Trophoblast cell (in vitro differentiated cells and primary cell): Measurements from ENCODE around the gene TBC1D22A.

Source experiments
- DNase-seq, 2 donors: peaks; one replicate each; pipeline ENCODE4 v3.0.0-alpha.2; 2016
- H2AFZ ChIP-seq: 2 replicates; pipeline ENCODE4 v1.6.1; 2013; ENCODE audit warnings: low read length, moderate library complexity, mild to moderate bottlenecking; ENCODE audit not compliant: insufficient read depth, poor library complexity
- H2AK5ac ChIP-seq: 2 replicates; pipeline ENCODE4 v1.6.1; 2013; ENCODE audit warnings: mild to moderate bottlenecking, low read length
- H2BK120ac ChIP-seq: 2 replicates; pipeline ENCODE4 v1.6.1; 2013; ENCODE audit warnings: low read length, mild to moderate bottlenecking, moderate library complexity; ENCODE audit not compliant: insufficient read depth, poor library complexity
- H2BK12ac ChIP-seq: 2 replicates; pipeline ENCODE4 v1.6.1; 2013; ENCODE audit warnings: mild to moderate bottlenecking, low read length, moderate library complexity
- H2BK5ac ChIP-seq: 2 replicates; pipeline ENCODE4 v1.6.1; 2013; ENCODE audit warnings: low read length, low read depth, moderate library complexity, mild to moderate bottlenecking; ENCODE audit not compliant: poor library complexity
- H3K14ac ChIP-seq: 2 replicates; pipeline ENCODE4 v1.6.1; 2013; ENCODE audit warnings: mild to moderate bottlenecking, low read length
- H3K18ac ChIP-seq: 2 replicates; pipeline ENCODE4 v1.6.1; 2013; ENCODE audit warnings: mild to moderate bottlenecking, low read length
- H3K23ac ChIP-seq: 2 replicates; pipeline ENCODE4 v1.6.1; 2013; ENCODE audit warnings: low read length
- H3K27ac ChIP-seq: 2 replicates; pipeline ENCODE4 v1.5.1; 2013; ENCODE audit warnings: low read depth, mild to moderate bottlenecking, inconsistent platforms, low read length, moderate library complexity
- H3K27me3 ChIP-seq: 2 replicates; pipeline ENCODE4 v1.6.1; 2013; ENCODE audit warnings: inconsistent platforms, mild to moderate bottlenecking, low read length, moderate library complexity; ENCODE audit not compliant: insufficient read depth
- H3K36me3 ChIP-seq, 2 experiments: 1 replicate in 1 of 2; 2 replicates in 1 of 2; pipeline ENCODE4 v1.6.1; 2013; ENCODE audit warnings: low read length in 2 of 2, mild to moderate bottlenecking in 2 of 2, moderate library complexity in 1 of 2; ENCODE audit not compliant: insufficient read depth in 2 of 2, control insufficient read depth in 1 of 2
- H3K4ac ChIP-seq: 2 replicates; pipeline ENCODE4 v1.6.1; 2013; ENCODE audit warnings: low read depth, mild to moderate bottlenecking, low read length, moderate library complexity
- H3K4me1 ChIP-seq, 2 experiments: 1 replicate in 1 of 2; 2 replicates in 1 of 2; pipeline ENCODE4 v1.6.1; 2013; ENCODE audit warnings: low read length in 2 of 2, mild to moderate bottlenecking in 2 of 2, moderate library complexity in 1 of 2; ENCODE audit not compliant: insufficient read depth in 2 of 2, control insufficient read depth in 1 of 2
- H3K4me2 ChIP-seq: 2 replicates; pipeline ENCODE4 v1.6.1; 2013; ENCODE audit warnings: inconsistent platforms, mild to moderate bottlenecking, low read length, moderate library complexity
- H3K4me3 ChIP-seq: 2 replicates; pipeline ENCODE4 v1.5.1; 2013; ENCODE audit warnings: mild to moderate bottlenecking, low read depth, low read length, inconsistent platforms
- H3K79me1 ChIP-seq: one replicate; pipeline ENCODE4 v1.6.1; 2013; ENCODE audit warnings: low read length
- H3K79me2 ChIP-seq: 2 replicates; pipeline ENCODE4 v1.6.1; 2013; ENCODE audit warnings: low read length, mild to moderate bottlenecking; ENCODE audit not compliant: control insufficient read depth, insufficient read depth, poor library complexity
- H3K9ac ChIP-seq: 2 replicates; pipeline ENCODE4 v1.6.1; 2013; ENCODE audit warnings: mild to moderate bottlenecking, low read length
- H3K9me3 ChIP-seq: 2 replicates; pipeline ENCODE4 v1.6.1; 2013; ENCODE audit warnings: low read depth, mild to moderate bottlenecking, control low read depth, inconsistent platforms, low read length; ENCODE audit not compliant: insufficient read depth
- H4K12ac ChIP-seq: 2 replicates; pipeline ENCODE4 v1.6.1; 2013; ENCODE audit warnings: low read depth, mild to moderate bottlenecking, low read length, moderate library complexity
- H4K8ac ChIP-seq: 2 replicates; pipeline ENCODE4 v1.6.1; 2013; ENCODE audit warnings: low read depth, mild to moderate bottlenecking, low read length, moderate library complexity
- H4K91ac ChIP-seq: one replicate; pipeline ENCODE4 v1.6.1; 2013; ENCODE audit warnings: low read depth, mild to moderate bottlenecking, low read length, moderate library complexity
- WGBS: extraction: QIAGEN DNeasy Blood & Tissue Kit; methylation state at CpG from one replicate; pipeline ENCODE4 v1.1.7; 2013; ENCODE audit warnings: missing lambda C conversion rate; ENCODE audit not compliant: insufficient read length, insufficient coverage; ENCODE audit errors: extremely low coverage; 5-methylcytosine and 5-hydroxymethylcytosine counted together

The TBC1D22A gene

GRCh38 chr22:47039356-47039755 is 276.9 kb downstream of the TBC1D22A start:
- Histone ChIP-seq H3K4ac (no peak overlapping the region), H3K4me3 (no peak overlapping the region), H3K36me3 (no peaks in the 10 kb centered on the region), H2AFZ (no peak overlapping the region), H3K9me3 (no peaks in the 10 kb centered on the region), H4K12ac (no peak overlapping the region), H4K8ac (no peak overlapping the region), H3K27ac (no peak overlapping the region), H3K27me3 (no peaks in the 10 kb centered on the region), H3K14ac (no peak overlapping the region), H3K79me1 (no peaks in the 10 kb centered on the region), H3K18ac (no peak overlapping the region), H4K91ac (no peak overlapping the region), H2BK12ac (no peak overlapping the region), H3K4me2 (no peak overlapping the region), H3K4me1 (peaks cover 3% of the 10 kb centered on the region in 2 experiments), H3K23ac (no peak overlapping the region), H2BK120ac (no peak overlapping the region), H3K79me2 (no peaks in the 10 kb centered on the region), H2AK5ac (no peak overlapping the region), H2BK5ac (no peak overlapping the region), H3K9ac (no peak overlapping the region)
- no peak for DNase-seq
- WGBS: no CpG with 5 or more reads among the region's 5 CpGs

GRCh38 chr22:47040486-47041270 is 278.2 kb downstream of the TBC1D22A start:
- no peak overlapping the region for H4K91ac ChIP-seq

GRCh38 chr22:47041271-47042115 is 279.0 kb downstream of the TBC1D22A start:
- no peak overlapping the region for H2BK12ac ChIP-seq
- H3K14ac ChIP-seq: no peak overlapping the region
- H3K79me1 ChIP-seq: no peaks in the 10 kb centered on the region
- H3K23ac ChIP-seq: no peak overlapping the region
- H3K4me1 ChIP-seq: peaks cover 3% of the 10 kb centered on the region in 2 experiments
- H3K18ac ChIP-seq: no peak overlapping the region
- no peaks in the 10 kb centered on the region for H3K36me3 ChIP-seq
- no peak overlapping the region for H3K4me3 ChIP-seq
- no peaks in the 10 kb centered on the region for H3K9me3 ChIP-seq
- no peak overlapping the region for H3K9ac ChIP-seq
- H3K4me2 ChIP-seq: no peak overlapping the region
- WGBS: no CpG with 5 or more reads among the region's 27 CpGs
- H4K91ac ChIP-seq: no peak overlapping the region
- no peak overlapping the region for H4K12ac ChIP-seq
- H4K8ac ChIP-seq: no peak overlapping the region
- H3K4ac ChIP-seq: no peak overlapping the region
- DNase-seq: no peak
- no peak overlapping the region for H2AK5ac ChIP-seq
- H3K27ac ChIP-seq: no peak overlapping the region
- H3K79me2 ChIP-seq: no peaks in the 10 kb centered on the region
- H2BK5ac ChIP-seq: no peak overlapping the region
- no peaks in the 10 kb centered on the region for H3K27me3 ChIP-seq
- no peak overlapping the region for H2AFZ ChIP-seq
- no peak overlapping the region for H2BK120ac ChIP-seq

More at GRCh38 chr22:47040486-47041270, 278.2 kb downstream of the TBC1D22A start:
- Histone ChIP-seq H4K12ac (no peak overlapping the region), H4K8ac (no peak overlapping the region), H3K4ac (no peak overlapping the region), H3K27me3 (no peaks in the 10 kb centered on the region), H3K79me1 (no peaks in the 10 kb centered on the region), H3K79me2 (no peaks in the 10 kb centered on the region), H3K4me2 (no peak overlapping the region), H2AK5ac (no peak overlapping the region), H3K23ac (no peak overlapping the region), H2BK5ac (no peak overlapping the region), H3K4me3 (no peak overlapping the region), H2AFZ (no peak overlapping the region), H3K14ac (no peak overlapping the region), H3K36me3 (no peaks in the 10 kb centered on the region), H2BK12ac (no peak overlapping the region), H3K27ac (no peak overlapping the region), H3K9ac (no peak overlapping the region), H3K4me1 (peaks cover 3% of the 10 kb centered on the region in 2 experiments), H2BK120ac (no peak overlapping the region), H3K9me3 (no peaks in the 10 kb centered on the region), H3K18ac (no peak overlapping the region)
- DNase-seq: no peak
- no CpG with 5 or more reads among the region's 25 CpGs for WGBS

- Histone ChIP-seq H3K9ac (no peak overlapping the region), H3K79me1 (no peaks in the 10 kb centered on the region), H2BK5ac (no peak overlapping the region), H3K27ac (no peak overlapping the region), H2AFZ (no peak overlapping the region), H3K36me3 (no peaks in the 10 kb centered on the region), H2AK5ac (no peak overlapping the region), H3K23ac (no peak overlapping the region), H3K4me3 (no peak overlapping the region), H2BK120ac (no peak overlapping the region), H4K8ac (no peak overlapping the region), H2BK12ac (no peak overlapping the region), H3K27me3 (no peaks in the 10 kb centered on the region), H3K4ac (no peak overlapping the region), H3K14ac (no peak overlapping the region), H4K91ac (no peak overlapping the region), H3K9me3 (no peaks in the 10 kb centered on the region), H3K4me1 (peaks cover 3% of the 10 kb centered on the region in 2 experiments), H3K79me2 (no peaks in the 10 kb centered on the region), H4K12ac (no peak overlapping the region), H3K4me2 (no peak overlapping the region), H3K18ac (no peak overlapping the region)
- 100% methylated on average over 1 of the region's 11 CpGs for WGBS
- no peak for DNase-seq
These were observed 279.8 kb downstream of the TBC1D22A start for GRCh38 chr22:47042116-47042825.
